Right cardiac atrium (tissue), 5 donors: ENCODE data around the gene ABHD17C. TPM values are rescaled to one million over a fixed set of nuclear protein-coding genes. Genes with fewer than 3 reads are reported as not detected.
"Not testable (repeated sequence)": the region's sequence is repeated elsewhere in the genome, so short reads cannot be mapped to it uniquely, and the experiment has no call there.

Source experiments
- ATAC-seq, 2 donors: fragments of 200-7000 bp; cut with Tn5 transposase; one replicate each; pipeline versions ENCODE4 v1.8.0 to v1.9.1; 2020; ENCODE audit warnings: moderate library complexity in 2 of 2, mild to moderate bottlenecking in 1 of 2
- DNase-seq, 3 donors: peaks; one replicate each; pipeline ENCODE4 v3.0.0-alpha.2; 2020
- H3K27ac ChIP-seq: one replicate; pipeline ENCODE4 v1.5.1; 2013; ENCODE audit warnings: mild to moderate bottlenecking, low read length, control low read depth, moderate library complexity
- H3K27me3 ChIP-seq: one replicate; pipeline ENCODE4 v1.6.1; 2013; ENCODE audit not compliant: control insufficient read depth, insufficient read depth
- H3K4me1 ChIP-seq: one replicate; pipeline ENCODE4 v1.6.1; 2013; ENCODE audit warnings: low read length; ENCODE audit not compliant: control insufficient read depth, insufficient read depth
- H3K4me3 ChIP-seq: one replicate; pipeline ENCODE4 v1.5.1; 2013; ENCODE audit warnings: low read length, control low read depth
- H3K9me3 ChIP-seq: one replicate; pipeline ENCODE4 v1.6.1; 2013; ENCODE audit warnings: low read length; ENCODE audit not compliant: control insufficient read depth
- WGBS: extraction: QIAGEN DNeasy Blood & Tissue Kit; methylation state at CpG from one replicate; pipeline ENCODE4 v1.1.7; 2013; 5-methylcytosine and 5-hydroxymethylcytosine counted together
- intact Hi-C, 4 donors: fragments of 100-400 bp; cut with DNase I; formaldehyde crosslinking; loops; one replicate each; pipeline versions ENCODE4 v1.11.0 to v1.14.0; 2022 to 2023
- polyA plus RNA-seq: library from polyadenylated mRNA; stranded (reverse); fragments of 200-250 nt; gene quantifications from one replicate; pipeline ENCODE4 v1.2.3, GENCODE V29; 2013
- total RNA-seq, 4 donors: library from RNA; stranded (reverse); fragmentation: NEBNext Ultra II Directional; extraction: Animal tissue kit (Norgen Biotek cat#: 25700); gene quantifications; one replicate each; pipeline ENCODE4 v1.2.1, GENCODE V29; 2021
- donor health status: healthy with polysubstance abuse.
- donor health status: DM: no; HTN: yes; CAD: no.
- donor health status: DM: no; HTN: no; CAD: no.
- donor health status: DM: no; HTN: yes; CAD: no; lungs with severe emphysema.
- donor health status: DM: yes; HTN: yes; CAD: no.

The ABHD17C gene
- total and polyA plus RNA-seq, 5 donors = 2.6 to 6.2 (median 5.3) TPM

DNA sequence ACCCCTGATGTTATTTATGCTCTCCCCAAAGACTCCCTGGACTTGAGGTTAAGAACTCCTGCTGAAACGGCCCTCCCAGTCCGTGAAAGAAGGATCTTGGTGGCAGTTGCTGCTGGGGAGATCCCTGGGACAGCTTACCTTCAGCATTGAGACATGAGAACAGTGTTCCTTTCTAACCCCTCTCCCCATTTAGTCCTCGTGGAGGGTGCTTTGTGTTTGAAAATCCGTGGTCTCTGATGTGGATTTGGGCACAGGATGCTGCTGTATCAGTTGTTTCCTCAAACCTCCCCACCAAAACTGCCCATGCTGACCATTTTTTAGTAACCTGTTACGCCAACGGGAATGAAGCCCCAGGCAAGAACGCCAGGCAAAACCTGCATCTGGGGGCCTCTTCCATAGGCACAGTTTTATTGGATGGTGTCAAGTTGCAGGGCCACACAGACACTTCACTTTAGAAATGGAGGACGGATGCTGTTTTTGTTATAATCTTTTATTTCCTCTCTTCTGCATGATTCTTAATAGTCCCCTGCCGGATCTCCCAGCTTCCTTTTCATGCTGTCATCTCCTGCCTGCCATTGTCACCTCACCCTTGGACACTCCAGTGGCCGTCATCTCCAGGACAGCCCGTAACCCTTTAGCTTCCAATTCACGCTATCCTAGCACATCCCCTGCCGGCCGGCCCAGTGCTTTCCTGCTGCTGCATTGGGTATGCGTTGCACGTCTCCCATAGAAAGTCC, 52.4 kb downstream of the ABHD17C start:
- no peaks in the 10 kb centered on the region for H3K4me1 ChIP-seq
- 49% methylated on average over 16 of the region's 16 CpGs for WGBS
- no peak for DNase-seq
- H3K4me3 ChIP-seq = no peak overlapping the region
- intact Hi-C loops = no loop called here
- H3K9me3 ChIP-seq = no peaks in the 10 kb centered on the region
- H3K27ac ChIP-seq = no peak overlapping the region
- ATAC-seq = no peak
- no peaks in the 10 kb centered on the region for H3K27me3 ChIP-seq

GRCh38 chr15:80749589-80749988, 54.5 kb downstream of the ABHD17C start:
- Histone ChIP-seq H3K9me3 (no peaks in the 10 kb centered on the region), H3K4me3 (no peak overlapping the region), H3K27ac (no peak overlapping the region), H3K4me1 (no peaks in the 10 kb centered on the region), H3K27me3 (no peaks in the 10 kb centered on the region)
- 95% methylated on average over 6 of the region's 6 CpGs for WGBS
- DNase-seq (no peak), ATAC-seq (no peak)
- intact Hi-C loops = no loop called here

DNA sequence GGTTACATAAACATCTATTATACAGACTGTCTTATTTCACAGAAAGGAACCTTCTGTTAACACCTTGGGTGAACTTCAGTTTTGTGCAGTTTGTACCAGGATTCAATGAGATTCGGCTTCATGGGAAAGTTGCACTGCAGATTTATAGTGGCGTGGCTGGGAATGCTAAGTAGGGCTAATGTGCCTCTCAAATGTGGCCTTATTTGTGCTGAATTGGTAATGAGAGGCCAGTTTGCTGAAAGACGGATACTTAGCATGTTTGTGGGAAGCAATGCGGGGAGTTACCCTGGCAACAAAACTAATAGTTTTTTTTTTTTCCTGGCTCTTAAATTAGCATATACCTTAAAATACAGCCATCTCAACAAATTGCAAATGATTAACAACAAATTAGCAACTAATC, 55.5 kb downstream of the ABHD17C start:
- 94% methylated on average over 4 of the region's 4 CpGs for WGBS
- ATAC-seq (no peak), DNase-seq (no peak)
- no peak overlapping the region for H3K27ac ChIP-seq
- intact Hi-C loops = no loop called here
- H3K27me3 ChIP-seq = no peaks in the 10 kb centered on the region
- no peaks in the 10 kb centered on the region for H3K9me3 ChIP-seq
- H3K4me3 ChIP-seq = no peak overlapping the region
- H3K4me1 ChIP-seq = no peaks in the 10 kb centered on the region

GRCh38 chr15:80752204-80752603, 57.1 kb downstream of the ABHD17C start:
- ATAC-seq (no peak), DNase-seq (no peak)
- intact Hi-C loops = no loop called here
- WGBS = 63% methylated on average over 4 of the region's 4 CpGs
- H3K9me3 ChIP-seq = no peaks in the 10 kb centered on the region
- no peaks in the 10 kb centered on the region for H3K27me3 ChIP-seq
- no peak overlapping the region for H3K4me3 ChIP-seq
- no peaks in the 10 kb centered on the region for H3K4me1 ChIP-seq
- H3K27ac ChIP-seq = no peak overlapping the region

DNA sequence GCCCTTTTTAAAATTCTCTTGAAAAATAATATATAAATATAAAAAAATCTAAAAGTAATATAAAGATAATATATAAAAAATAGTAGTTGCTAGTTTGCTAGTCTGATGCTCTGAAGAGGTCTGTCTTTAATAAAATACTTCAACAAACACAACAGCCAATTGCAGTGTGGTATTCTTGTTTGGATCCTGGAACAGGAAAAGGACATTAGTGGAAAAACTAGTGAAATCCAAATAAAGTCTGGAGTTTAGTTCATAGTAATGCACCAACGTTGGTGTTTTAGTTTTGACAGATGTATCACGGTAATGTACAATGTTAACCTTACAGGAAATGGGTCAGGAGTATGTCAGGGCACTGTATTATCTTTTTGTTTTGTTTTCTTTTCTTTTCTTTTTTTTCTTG, 58.1 kb downstream of the ABHD17C start:
- no peaks in the 10 kb centered on the region for H3K4me1 ChIP-seq
- 41% methylated on average over 2 of the region's 2 CpGs for WGBS
- no peak overlapping the region for H3K4me3 ChIP-seq
- intact Hi-C loops = no loop called here
- H3K9me3 ChIP-seq = no peaks in the 10 kb centered on the region
- H3K27me3 ChIP-seq = no peaks in the 10 kb centered on the region
- no peak overlapping the region for H3K27ac ChIP-seq
- ATAC-seq = no peak
- no peak for DNase-seq

- H3K27me3 ChIP-seq = no peaks in the 10 kb centered on the region
- H3K4me1 ChIP-seq = no peaks in the 10 kb centered on the region
- ATAC-seq = no peak
- H3K9me3 ChIP-seq = no peaks in the 10 kb centered on the region
- H3K27ac ChIP-seq = no peak overlapping the region
- WGBS = 94% methylated on average over 8 of the region's 8 CpGs
- no peak for DNase-seq
- intact Hi-C loops = no loop called here
- H3K4me3 ChIP-seq = no peak overlapping the region
Measured at GRCh38 chr15:80754014-80754413, 58.9 kb downstream of the ABHD17C start.

GRCh38 chr15:80755885-80756284, 60.8 kb downstream of the ABHD17C start:
- no peak overlapping the region for H3K27ac ChIP-seq
- H3K27me3 ChIP-seq = no peaks in the 10 kb centered on the region
- H3K4me3 ChIP-seq = no peak overlapping the region
- ATAC-seq (no peak), DNase-seq (no peak)
- H3K9me3 ChIP-seq = no peaks in the 10 kb centered on the region
- no peaks in the 10 kb centered on the region for H3K4me1 ChIP-seq
- intact Hi-C loops = no loop called here
- WGBS = 85% methylated on average over 3 of the region's 3 CpGs

DNA sequence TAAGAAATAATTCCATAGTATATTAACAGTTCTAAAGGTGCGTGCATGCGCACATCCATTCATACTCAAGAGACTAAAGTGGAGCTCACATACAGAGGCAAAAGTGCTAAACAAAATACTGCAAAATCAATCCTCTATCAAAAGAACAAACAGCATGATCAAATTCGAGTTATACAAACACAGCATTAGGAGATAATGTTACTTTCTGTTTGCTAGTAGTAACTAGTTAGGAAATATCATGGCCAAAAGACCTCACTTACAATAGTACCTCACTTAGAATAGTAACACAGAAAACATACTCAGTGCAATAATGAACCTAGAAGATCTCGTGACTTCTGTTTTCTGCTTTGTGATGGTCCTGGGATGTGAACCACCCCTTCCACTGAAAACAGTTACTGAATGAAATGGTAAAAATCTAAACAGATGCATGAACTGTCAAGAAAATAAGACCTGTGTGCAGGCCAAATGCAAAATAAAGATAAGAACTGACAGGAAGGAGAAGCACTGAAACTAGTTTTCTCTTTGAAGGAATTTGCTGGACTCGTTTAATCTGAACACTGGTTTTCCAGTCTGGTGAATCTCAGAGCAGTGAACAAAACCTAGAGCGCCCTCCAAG, 63.1 kb downstream of the ABHD17C start:
- no peaks in the 10 kb centered on the region for H3K4me1 ChIP-seq

GRCh38 chr15:80760960-80761359, 65.8 kb downstream of the ABHD17C start:
- Histone ChIP-seq H3K4me1 (no peaks in the 10 kb centered on the region), H3K27ac (no peak overlapping the region), H3K27me3 (no peaks in the 10 kb centered on the region), H3K4me3 (no peak overlapping the region), H3K9me3 (no peaks in the 10 kb centered on the region)
- ATAC-seq (no peak), DNase-seq (no peak)
- 34% methylated on average over 4 of the region's 4 CpGs for whole genome bisulfite sequencing
- intact Hi-C loops = no loop called here

More for the DNA sequence above, 63.1 kb downstream of the ABHD17C start:
- Histone ChIP-seq H3K27ac (no peak overlapping the region), H3K27me3 (no peaks in the 10 kb centered on the region), H3K9me3 (no peaks in the 10 kb centered on the region), H3K4me3 (no peak overlapping the region)
- intact Hi-C loops = no loop called here
- ATAC-seq (no peak), DNase-seq (no peak)
- 68% methylated on average over 6 of the region's 6 CpGs for WGBS

DNA sequence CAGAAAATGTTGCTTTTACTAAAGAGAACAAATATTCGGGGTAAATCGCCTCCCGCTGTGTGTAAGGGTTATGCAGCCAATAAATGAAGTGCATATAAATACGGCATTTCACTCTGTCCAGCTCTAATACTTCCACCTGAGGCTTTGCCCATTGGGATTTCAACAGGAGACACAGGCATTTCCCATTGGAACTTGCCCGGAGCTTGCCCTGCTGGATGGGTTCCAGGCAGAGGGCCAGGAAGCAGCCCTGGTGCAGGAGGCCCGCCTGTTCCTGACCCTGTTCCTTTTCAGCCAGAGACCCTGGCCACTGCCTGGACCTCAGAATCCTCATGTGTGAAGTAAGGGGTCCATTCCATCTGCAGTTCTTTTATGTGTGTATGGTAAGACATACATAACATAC, 66.6 kb downstream of the ABHD17C start:
- intact Hi-C loops = no loop called here
- no peaks in the 10 kb centered on the region for H3K27me3 ChIP-seq
- H3K4me3 ChIP-seq = no peak overlapping the region
- ATAC-seq (no peak), DNase-seq (no peak)
- H3K4me1 ChIP-seq = no peaks in the 10 kb centered on the region
- no peaks in the 10 kb centered on the region for H3K9me3 ChIP-seq
- H3K27ac ChIP-seq = no peak overlapping the region
- WGBS = 88% methylated on average over 6 of the region's 6 CpGs

DNA sequence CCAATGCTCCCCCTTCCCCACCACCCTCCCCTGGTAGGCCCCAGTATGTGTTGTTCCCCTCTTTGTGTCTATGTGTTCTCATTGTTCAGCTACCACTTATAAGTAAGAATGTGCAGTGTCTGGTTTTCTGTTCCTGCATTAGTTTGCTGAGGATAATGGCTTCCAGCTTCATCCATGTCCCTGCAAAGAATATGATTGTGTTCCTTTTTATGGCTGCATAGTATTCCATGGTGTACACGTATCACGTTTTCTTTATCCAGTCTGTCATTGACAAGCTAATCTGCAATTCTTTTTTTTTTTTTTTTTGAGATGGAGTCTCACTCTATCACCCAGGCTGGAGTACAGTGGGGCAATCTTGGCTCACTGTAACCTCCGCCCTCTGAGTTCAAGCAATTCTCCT, 68.1 kb downstream of the ABHD17C start:
- H3K9me3 ChIP-seq, DNase-seq, intact Hi-C loops, H3K27me3 ChIP-seq, ATAC-seq, H3K4me1 ChIP-seq, H3K27ac ChIP-seq, H3K4me3 ChIP-seq: not testable (repeated sequence)
- WGBS = 96% methylated on average over 3 of the region's 3 CpGs
